ENCODE data around the gene TREM2.

DNA sequence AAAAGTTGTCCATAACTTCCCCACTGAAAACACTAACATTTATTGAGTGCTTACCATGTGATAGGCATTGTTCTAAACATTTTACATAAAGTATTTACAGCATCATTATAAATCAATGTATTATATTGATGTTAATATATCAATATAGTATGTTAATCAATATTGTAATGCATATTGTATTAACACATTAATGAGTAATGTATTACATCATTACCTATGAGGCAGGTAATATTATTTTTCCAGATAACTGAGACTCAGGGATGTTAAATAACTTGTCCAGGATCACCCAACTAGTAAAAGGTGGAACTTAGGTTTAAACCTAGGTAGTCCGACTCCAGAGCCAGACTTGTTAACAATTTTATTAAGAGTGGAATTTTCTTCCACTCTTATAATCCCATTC, 12.2 kb upstream of the TREM2 start:
- TF ChIP-seq CTCF (IDR thresholded peaks at IDR 0.05) = no peak
- no peak for TF ChIP-seq POLR2A (IDR thresholded peaks at IDR 0.05)

All from body of pancreas (tissue), 4 donors.